Activated CD4-positive, alpha-beta T cell treated with anti-CD3 and anti-CD28 coated beads for 1 hour (primary cell): Measurements from ENCODE around the gene VMP1.
A peak's percentile ranks its signal among the peaks of the same experiment; 100 is the strongest.

Experiments used
- DNase-seq: peaks from one replicate; pipeline ENCODE4 v3.0.0-alpha.2; 2020

The VMP1 gene

GRCh38 chr17:59707149-59707970 lies at the start of gene VMP1, which contains the start of gene PTRH2:
VMP1 (plus strand) TSS chr17:59707654; CDS start chr17:59731447, 23,793 bp downstream.
PTRH2 (minus strand) TSS chr17:59707430; CDS start chr17:59697978, 9,452 bp downstream.
- peak; percentile 80 for DNase-seq

DNA sequence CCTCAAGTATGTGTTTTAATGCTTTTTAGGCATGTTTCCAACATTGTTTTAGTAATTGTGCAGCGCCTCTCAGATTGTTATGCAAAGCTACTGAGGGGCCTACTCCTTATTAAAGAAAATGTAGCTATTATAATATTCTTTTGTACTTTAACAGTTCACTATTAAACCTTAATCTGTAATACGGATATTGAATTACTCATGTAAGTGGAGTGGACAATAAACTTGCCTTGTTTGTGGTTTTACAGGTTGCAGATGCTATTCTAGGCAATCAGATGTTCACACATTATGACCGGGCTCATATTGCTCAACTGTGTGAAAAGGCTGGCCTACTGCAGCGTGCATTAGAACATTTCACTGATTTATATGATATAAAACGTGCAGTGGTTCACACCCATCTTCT lies 41.2 kb upstream of the VMP1 start:
- no peak for DNase-seq

DNA sequence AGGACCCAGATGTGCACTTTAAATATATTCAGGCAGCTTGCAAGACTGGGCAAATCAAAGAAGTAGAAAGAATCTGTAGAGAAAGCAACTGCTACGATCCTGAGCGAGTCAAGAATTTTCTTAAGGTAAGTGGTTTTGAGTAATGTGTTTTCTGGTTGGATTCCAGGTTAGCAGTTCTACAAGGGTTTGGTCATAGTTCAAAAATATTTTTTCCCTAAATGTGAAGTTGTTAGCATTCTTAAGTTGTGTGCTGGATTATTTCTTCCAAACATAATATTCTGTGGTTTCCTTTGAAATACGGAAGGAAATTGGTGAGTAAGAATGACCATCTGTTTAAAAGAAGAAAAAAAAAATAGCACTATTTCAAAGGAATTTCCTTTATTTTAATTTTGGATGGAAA lies 38.6 kb upstream of the VMP1 start:
- no peak for DNase-seq

- DNase-seq, result no peak
Measured at GRCh38 chr17:59669411-59669810, 38.0 kb upstream of the VMP1 start.

DNA sequence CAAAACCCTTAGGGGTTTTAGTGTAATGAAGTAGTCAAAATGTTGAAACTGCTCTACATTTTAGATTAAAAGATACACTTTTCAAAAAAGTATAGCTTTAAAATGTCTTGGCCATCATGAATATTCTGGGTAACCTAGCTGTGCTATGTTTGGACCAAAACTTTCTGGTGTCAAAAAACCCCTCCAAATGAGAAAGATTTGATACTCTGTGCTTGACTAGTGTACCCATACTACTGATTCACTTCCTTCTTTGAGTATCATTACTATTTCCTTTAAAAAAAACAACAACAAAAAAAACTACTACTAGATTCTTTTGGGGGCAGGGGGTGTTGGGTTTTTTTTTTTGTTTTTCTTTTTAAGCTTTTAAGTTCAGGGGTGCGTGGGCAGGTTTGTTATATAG lies 37.5 kb upstream of the VMP1 start:
- no peak for DNase-seq

DNA sequence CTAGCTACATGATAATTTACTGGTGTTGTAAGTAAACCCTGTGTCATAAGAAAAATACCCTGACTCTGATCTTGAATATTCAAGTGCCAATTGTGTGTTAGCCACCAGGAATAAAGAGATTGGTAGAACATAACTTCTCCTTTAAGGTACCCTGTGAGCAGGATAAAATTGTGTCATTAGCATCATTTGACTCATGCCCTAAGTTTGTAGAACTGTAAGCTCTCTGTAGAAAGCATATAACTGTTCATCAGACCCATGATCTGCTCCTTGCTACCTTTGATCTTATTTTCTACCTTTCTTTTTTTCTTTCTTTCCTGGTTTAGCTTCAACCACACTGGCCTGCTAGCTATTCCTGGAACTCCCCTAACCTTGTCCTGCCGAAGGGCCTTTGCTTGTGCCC lies 36.1 kb upstream of the VMP1 start:
- DNase-seq, result no peak

- DNase-seq, result no peak
Measured at GRCh38 chr17:59675231-59675630, 32.2 kb upstream of the VMP1 start.

DNA sequence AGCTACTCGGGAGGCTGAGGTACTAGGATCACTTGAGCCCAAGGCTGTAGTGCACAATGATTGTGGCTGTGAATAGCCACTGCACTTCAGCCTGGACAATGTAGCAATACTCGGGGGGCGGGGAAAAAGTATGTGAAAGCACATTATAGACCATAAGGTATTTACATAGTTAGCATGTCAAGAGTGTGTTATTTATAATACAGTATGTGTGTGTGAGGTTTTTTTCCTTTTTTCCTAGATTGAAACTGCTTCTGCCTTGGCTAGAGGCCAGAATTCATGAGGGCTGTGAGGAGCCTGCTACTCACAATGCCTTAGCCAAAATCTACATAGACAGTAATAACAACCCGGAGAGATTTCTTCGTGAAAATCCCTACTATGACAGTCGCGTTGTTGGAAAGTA lies 30.7 kb upstream of the VMP1 start:
- no peak for DNase-seq

GRCh38 chr17:59678918-59679317 lies 28.5 kb upstream of the VMP1 start:
- DNase-seq, result no peak

- no peak for DNase-seq
Measured at GRCh38 chr17:59680314-59680713, 27.1 kb upstream of the VMP1 start.

- DNase-seq, result no peak
Measured at GRCh38 chr17:59683283-59683682, 24.2 kb upstream of the VMP1 start.

DNA sequence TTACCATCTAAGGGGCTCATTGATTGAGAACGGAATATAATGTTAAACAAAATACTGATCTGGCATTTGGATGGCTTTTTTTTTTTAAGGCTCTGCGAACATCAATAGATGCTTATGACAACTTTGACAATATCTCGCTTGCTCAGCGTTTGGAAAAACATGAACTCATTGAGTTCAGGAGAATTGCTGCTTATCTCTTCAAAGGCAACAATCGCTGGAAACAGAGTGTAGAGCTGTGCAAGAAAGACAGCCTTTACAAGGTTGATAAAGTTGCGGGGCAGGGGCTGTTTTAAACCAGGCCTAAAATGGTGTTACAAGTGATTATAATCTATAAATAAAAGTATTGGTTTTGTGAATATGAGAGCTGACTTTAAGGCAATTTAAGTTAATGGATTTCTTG lies 22.5 kb upstream of the VMP1 start:
- no peak for DNase-seq

GRCh38 chr17:59688008-59688407 lies 19.4 kb upstream of the VMP1 start:
- no peak for DNase-seq

DNA sequence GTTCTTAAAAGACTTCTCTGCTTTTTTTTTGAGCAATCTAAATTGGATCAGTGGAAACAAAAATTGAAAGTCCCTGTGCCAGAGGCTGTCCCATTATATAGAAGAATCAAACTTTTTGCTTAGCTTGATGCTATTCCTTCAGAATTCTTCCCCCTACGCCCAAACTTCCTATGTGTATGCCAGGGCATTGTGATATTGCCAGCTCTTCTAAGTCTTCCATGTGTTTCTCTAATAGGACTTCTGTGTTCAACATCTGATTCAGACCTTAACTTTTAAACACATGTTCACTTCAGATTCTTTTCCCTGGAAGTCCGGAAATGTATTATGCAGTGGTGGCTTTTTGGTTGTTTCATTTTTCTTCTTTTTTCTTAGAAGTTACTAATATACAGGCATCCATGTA lies 19.0 kb upstream of the VMP1 start:
- DNase-seq, result no peak

DNA sequence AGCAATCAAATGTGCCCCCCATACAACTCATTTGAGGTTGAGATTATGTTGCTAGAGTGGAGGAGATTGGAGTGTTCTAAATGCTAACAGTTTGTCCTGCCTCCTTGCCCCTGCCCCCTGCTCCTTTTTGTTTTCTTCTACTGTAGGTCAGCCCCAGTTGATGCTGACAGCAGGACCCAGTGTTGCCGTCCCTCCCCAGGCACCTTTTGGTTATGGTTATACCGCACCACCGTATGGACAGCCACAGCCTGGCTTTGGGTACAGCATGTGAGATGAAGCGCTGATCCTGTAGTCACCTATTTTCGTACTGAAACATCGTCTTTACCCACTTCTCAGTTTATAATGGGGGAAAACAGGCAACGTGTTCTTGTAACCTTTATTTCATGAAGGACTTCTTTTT lies 13.9 kb upstream of the VMP1 start:
- no peak for DNase-seq

- DNase-seq, result no peak
Measured at GRCh38 chr17:59694344-59694743, 13.1 kb upstream of the VMP1 start.

- no peak for DNase-seq
Measured at GRCh38 chr17:59695945-59696681, 11.3 kb upstream of the VMP1 start.

GRCh38 chr17:59696682-59697277 lies 10.7 kb upstream of the VMP1 start:
- DNase-seq, result no peak

- DNase-seq, result no peak
Measured at GRCh38 chr17:59698143-59698542, 9.3 kb upstream of the VMP1 start.

DNA sequence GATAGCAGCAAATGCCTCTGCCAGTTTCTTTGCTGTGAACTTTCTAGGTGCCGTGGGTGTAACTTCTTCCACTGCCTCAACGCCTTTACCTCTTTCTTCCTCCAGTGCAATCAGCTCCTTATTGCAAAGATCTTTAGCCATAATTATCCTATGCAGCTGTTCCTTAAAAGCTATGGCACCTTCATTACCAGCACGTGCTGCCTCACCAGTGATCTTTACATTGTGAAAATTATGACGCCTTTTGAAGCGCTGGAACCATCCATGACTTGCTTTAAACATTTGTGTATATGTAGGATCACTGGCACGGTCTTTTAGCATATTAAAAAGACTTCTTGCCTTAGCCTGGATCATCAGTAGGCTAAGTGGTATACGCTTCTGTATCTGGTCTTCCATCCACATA lies 8.2 kb upstream of the VMP1 start:
- no peak for DNase-seq

GRCh38 chr17:59699786-59700185 lies 7.7 kb upstream of the VMP1 start:
- DNase-seq, result no peak

DNA sequence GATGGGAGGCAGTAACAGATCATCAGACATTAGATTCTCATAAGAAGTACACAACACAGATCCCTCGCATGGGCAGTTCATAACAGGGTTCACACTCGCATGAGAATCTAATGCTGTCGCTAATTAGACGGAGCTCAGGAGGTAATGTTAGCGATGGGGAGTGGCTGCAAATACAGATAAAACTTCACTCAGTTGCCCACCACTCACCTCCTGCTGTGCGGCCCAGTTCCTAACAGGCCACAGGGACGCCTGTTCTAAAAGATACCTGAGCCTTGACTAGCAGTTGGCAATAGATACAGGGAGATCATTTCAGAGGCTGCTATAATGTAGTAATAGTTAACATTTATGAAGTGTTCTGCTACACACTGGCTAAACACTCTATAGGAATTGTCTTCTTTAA lies 5.2 kb upstream of the VMP1 start:
- DNase-seq, result no peak

DNA sequence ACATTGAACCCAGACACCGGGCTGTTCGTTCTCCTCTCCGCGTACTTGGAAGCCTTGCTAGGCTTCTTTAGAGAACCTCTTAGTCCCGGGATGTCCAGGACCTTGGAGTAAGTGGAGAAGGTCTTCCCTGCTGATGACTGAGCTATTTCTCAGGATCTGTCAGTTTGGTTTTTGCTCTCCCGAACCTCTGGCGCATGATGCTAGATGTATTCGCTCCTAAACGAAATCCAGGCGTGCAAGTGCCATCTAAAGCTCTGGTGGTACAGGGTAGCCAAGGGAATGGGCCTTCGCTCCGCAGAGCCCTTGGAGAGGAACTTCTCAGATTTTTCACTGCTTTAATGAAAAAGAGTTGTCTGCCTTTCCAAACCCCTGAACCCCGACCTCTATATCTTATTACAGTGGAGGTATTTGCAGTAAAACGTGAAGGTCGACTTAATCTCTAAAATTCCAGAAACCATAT lies 547 bp downstream of the VMP1 start:
- no peak for DNase-seq

GRCh38 chr17:59711936-59712335 lies 4.5 kb downstream of the VMP1 start:
- no peak for DNase-seq
